ENCODE results near the gene HPGD.
"Not testable (repeated sequence)": the region's sequence is repeated elsewhere in the genome, so short reads cannot be mapped to it uniquely, and the experiment has no call there.

Gene HPGD

DNA sequence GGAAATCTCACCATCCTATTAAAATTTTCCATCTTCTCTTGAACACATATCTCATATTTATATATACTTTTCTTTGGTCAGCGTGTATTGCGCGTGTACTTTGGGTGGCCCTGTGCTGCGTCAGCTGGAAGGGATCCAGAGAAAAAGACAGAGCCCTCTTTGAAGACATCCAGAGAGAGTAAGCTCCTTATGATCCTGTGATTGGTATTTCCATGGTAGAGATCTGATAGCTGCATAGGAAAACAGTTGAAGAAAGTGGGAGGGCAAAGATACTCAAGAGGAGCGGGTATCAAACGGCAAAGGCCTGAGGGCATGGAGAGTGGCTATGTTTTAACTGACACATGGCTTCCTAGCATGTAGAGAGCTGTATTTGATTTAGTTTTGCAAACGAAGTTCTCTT lies 4.4 kb upstream of the HPGD start:
- DNase-seq (ENCODE audit: low spot score): no peak

DNA sequence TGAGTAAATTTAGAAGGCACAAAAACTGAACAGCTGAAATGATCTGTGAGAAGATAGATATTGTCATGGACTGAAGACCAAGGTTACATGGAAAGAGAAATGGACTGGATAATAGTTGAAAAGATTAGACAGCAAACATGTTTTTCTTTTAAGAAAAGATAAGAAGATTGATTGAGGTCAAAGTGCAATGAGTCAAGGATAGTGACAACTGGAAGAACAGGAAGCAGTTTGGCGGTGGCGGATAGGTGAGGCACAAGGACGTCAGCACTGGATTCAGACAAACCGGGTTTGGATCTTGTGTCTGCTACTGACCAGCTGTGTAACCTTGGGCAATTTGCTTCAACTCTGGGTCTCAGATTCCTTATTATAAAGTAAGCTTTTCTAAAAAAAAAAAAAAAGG lies 2.0 kb upstream of the HPGD start:
- DNase-seq (ENCODE audit: low spot score): no peak

DNA sequence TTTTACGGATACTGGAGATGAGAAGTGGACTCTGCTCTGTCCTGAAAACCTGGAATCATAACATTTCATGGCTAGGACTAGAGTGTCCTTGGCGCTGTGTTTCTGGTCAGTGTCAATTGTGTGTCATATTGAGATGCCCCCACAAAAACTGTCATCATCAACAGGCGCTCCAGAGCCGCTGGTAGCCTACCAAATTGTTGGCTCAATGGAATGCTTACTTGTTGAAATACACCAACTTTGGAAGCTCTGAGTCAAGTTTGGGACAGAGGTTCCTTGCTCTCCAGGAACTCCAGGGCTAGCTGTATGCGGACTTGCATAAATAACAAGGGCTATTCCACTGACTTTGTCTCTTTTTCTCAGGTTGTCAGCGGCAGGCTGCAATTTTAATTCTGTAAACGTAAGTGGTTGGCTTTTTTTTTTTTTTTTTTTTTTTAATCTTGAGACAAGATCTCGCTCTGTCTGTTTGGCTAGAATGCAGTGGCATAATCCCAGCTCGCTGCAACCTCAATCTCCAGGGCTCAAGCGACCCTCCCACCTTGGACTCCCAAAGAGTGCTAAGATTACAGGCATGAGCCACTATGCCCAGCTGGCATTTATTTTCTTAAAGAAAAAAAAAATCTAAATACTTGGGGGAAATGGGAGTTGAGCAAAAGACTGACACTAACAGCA lies 871 bp upstream of the HPGD start:
- no peak for DNase-seq (ENCODE audit: low spot score)

GRCh38 chr4:174521800-174522182 lies 497 bp downstream of the HPGD start:
- DNase-seq (ENCODE audit: low spot score): no peak

DNA sequence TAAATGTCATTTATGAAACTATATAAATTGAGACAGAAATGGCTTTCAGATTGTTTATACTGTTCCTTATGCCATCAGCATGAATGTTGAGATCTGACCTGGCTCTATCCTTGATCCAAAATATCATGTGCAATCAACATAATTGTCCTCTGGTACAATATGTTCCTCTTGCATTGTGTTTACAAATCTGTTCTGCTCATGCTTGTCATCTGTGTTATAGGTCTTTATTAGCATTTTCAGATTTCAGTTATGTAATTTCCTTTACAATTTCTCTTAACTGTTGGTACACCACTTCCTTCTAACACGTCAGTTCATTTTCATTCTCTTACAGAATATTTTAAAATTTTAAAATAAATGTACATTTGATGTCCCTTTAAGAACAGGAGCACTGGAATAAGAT lies 1.6 kb downstream of the HPGD start:
- DNase-seq (ENCODE audit: low spot score): no peak

- no peak for DNase-seq (ENCODE audit: low spot score)
Measured at GRCh38 chr4:174517502-174518445, 4.5 kb downstream of the HPGD start.

DNA sequence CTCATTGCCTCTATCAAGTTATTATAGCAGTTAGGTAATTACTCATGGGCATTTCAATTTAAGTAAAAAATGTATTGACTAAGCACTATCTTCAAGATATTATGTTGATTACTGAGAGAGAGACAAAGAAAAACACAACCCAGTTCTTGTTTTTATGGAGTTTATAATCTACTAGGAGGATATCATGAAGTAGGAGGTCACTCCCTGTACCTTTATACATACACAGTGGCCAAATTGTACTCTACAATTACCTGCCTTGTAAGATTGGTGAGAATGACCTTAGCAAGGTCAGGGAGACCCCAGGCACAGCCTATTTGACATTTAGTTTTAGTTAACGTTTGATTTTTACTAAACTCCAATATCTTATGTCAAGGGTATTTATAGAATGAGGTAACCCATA lies 5.5 kb downstream of the HPGD start:
- no peak for DNase-seq (ENCODE audit: low spot score)

GRCh38 chr4:174516345-174516744 lies 5.9 kb downstream of the HPGD start:
- DNase-seq (ENCODE audit: low spot score): no peak

- no peak for DNase-seq (ENCODE audit: low spot score)
Measured at GRCh38 chr4:174512745-174513144, 9.5 kb downstream of the HPGD start.

- DNase-seq (ENCODE audit: low spot score): no peak
Measured at GRCh38 chr4:174505892-174506291, 16.4 kb downstream of the HPGD start.

DNA sequence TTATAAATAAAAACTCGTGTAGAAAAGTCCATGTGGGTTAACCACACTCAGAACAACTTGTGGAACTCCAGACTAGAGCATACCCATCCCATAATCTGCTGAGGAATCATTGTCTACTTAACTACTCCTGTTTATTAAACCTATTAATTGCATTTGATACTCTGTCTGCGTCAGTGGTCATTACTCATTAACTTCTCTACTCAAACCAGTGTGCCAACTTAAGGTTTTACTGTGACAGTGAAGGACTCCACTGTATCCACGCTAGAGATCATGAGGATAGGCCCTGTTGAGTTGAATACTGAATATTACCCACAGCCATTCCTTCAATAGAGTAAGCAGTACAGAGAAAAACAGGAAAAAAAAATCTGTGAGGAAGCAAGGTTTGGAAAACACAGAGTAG lies 17.3 kb downstream of the HPGD start:
- DNase-seq (ENCODE audit: low spot score): no peak

- no peak for DNase-seq (ENCODE audit: low spot score)
Measured at GRCh38 chr4:174503079-174503715, 19.1 kb downstream of the HPGD start.

DNA sequence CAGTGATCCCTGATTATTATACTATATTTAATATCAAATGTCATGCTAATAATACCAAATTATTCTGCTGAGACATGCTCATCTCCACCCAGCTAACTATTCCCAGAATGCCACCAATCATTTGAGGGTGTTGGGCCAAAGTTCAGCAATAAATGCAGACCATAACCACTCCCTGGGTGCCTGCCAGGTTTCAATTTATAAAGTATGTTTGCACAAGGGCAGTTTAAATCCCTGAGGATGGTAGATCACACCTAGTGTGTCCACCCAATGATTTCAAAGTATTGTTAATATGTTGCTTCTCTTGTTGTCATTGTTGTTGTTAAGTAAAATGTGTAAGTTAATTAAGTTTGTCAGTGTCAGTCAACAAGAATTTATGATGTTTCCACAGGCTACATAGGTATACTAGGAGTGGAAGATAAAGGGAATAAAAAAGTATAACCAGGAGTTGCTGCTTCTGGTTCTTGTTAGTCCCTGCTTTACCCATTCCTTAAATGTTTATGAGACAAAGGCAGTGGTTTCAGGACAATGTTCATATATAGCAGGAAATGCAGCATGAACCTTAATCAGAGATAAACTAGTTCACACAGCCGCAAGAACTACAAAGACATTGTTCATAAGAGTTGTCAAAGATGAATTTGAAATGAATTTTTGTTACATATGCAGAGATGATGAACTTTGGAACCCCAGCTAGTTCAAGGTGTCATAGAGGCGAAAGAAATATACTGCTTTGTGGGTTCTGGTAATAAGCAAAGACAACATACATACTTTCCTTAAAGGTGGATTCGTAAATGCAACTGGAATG lies 25.5 kb downstream of the HPGD start:
- no peak for DNase-seq (ENCODE audit: low spot score)

- no peak for DNase-seq (ENCODE audit: low spot score)
Measured at GRCh38 chr4:174495626-174496025, 26.7 kb downstream of the HPGD start.

- DNase-seq (ENCODE audit: low spot score): no peak
Measured at GRCh38 chr4:174494726-174495125, 27.6 kb downstream of the HPGD start.

DNA sequence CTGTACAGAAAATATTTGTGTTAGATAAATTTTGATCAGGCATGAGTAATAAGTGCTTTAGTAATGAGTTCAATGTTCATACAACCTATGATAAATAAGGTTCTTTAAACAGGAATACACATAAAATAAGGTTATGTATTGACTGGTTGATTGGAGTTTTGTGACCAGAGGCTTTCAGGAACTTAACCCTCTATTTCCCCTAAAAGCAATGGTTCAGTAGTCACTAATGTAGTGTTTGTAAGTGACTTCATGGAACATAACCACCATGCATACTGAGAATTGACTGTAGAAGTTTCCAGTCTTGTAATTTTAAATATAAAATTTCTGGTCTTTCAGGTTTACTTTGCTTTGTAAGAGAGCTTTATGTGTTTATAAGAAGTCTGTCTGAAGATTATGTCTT lies 28.1 kb downstream of the HPGD start:
- DNase-seq (ENCODE audit: low spot score): no peak

DNA sequence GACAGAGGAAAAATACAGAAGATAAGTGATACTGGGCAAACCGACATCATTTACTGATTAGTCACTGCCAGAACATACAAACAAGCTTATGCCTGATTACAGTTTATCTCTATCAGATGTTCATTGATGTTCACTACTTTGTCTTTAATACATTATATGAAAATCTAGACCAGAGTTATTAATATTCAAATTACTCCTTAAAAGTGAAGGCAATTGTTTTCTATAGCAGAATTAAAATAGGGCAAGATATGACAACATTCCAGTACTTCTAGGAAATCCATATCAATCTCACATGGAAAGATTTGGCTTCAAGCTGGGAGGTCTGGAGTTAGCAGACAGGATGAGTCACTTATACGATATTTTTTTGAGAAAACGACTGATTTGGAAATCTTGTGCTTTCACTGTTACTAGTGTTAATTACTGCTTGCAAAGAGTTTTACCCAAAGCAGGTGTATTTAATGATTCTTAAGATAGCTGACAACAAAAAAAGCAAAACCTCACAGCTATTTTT lies 31.8 kb downstream of the HPGD start:
- no peak for DNase-seq (ENCODE audit: low spot score)

- not testable (repeated sequence) for DNase-seq (ENCODE audit: low spot score)
Measured at GRCh38 chr4:174488368-174488767, 33.9 kb downstream of the HPGD start.

DNA sequence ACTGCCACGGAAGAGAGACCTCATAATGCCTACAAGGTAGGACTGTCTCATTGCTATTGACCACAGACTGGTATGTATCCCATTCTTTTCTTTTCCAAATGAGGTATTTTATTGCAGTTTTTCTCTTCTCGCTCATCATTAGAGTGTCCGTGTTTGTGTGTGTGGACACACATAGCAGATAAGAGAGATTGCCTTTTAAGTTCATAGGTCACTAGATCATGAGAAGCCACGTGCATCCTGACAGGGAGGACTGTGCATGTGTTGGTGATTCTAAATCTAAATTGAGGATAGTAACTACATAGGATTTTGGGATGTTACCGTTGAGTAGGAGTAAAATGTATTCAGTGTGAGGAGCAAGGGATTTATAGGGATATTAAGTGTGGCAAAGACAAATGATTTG lies 37.3 kb downstream of the HPGD start:
- no peak for DNase-seq (ENCODE audit: low spot score)

DNA sequence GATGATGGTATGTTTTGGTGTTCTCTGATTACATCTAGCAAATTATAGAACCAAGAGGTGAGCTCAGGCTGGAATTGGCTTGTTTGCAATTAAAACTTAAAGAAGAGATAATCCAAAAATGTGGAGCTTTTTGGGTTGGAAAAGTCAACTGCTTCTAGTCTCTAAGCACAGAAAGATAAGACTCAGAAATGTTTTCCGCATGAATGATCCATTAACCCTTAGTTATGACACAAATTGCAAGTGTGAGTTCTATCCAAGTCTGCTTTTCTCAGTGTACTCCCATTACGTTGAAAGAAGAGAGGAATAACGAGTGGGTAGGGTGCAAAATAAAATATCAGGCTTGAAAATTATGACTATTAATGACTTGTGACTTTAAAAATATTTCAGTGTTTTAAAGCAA lies 38.5 kb downstream of the HPGD start:
- no peak for DNase-seq (ENCODE audit: low spot score)

- DNase-seq (ENCODE audit: low spot score): no peak
Measured at GRCh38 chr4:174479140-174479539, 43.1 kb downstream of the HPGD start.

DNA sequence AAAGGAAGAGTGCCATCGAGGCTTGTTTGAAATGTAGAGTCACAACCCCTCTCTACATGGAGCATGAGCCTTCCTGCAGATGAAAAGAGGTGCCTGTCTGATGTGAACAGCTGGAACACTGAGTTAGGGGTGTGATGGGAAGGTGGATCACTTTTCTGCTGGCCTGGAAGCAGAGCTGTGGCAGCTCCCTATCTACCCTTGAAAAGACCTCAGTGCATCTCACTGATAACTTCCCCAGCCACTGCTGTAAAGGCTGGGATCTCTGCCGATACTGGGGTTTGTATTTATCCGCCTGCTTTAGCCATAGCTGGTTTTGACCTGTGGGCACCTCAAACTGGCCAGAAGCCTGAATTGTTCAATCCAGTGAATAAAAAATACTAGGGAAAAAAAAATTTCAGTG lies 46.8 kb downstream of the HPGD start:
- no peak for DNase-seq (ENCODE audit: low spot score)

All from SK-N-DZ (cell line).